HepG2 (cell line): ENCODE data around the gene CD36. TPM values are rescaled to one million over a fixed set of nuclear protein-coding genes. Genes with fewer than 3 reads are reported as not detected.

ENCODE experiments used
- ATAC-seq: fragments of 200-7000 bp; cut with Tn5 transposase; 3 replicates; pipeline ENCODE4 v1.9.1; 2020; ENCODE audit warnings: mild to moderate bottlenecking, moderate library complexity
- Bru-seq: library from RNA; stranded (reverse); fragments of 400-500 nt; gene quantifications from one replicate; lab custom pipeline; 2021; lab: Mats Ljungman, UMichigan
- BruChase-seq, 2 experiments: library from RNA; stranded (reverse); fragments of 400-500 nt; gene quantifications; one replicate each; lab custom pipeline; 2021; lab: Mats Ljungman, UMichigan
- BruUV-seq: library from RNA; stranded (reverse); fragments of 400-500 nt; replicated peaks from 2 replicates; lab custom pipeline; 2021; lab: Mats Ljungman, UMichigan
- CTCF ChIA-PET: fragments of 300-600 bp; formaldehyde crosslinking; extraction: SDS; loops from one replicate; lab custom pipeline; 2021; ENCODE audit warnings: low total read pairs, inconsistent platforms, low intra/inter-chr PET ratio; lab: Yijun Ruan, JAX
- POLR2A ChIA-PET: fragments of 350-600 bp; sonication (Branson Sonifier 250); formaldehyde crosslinking; loops from one replicate; lab custom pipeline; 2020; ENCODE audit warnings: antibody characterized with exemption, inconsistent platforms; lab: Yijun Ruan, JAX
- DNase-seq: peaks from one replicate; pipeline ENCODE4 v3.0.0-alpha.2; 2015; ENCODE audit warnings: low spot score
- FAIRE-seq: peaks from 3 replicates; lab custom pipeline; 2011; peaks lifted over from hg19 to GRCh38; lab: Jason Lieb, UNC
- H2AFZ ChIP-seq: one replicate; pipeline ENCODE4 v1.6.1; 2011; ENCODE audit warnings: low read length, inconsistent platforms
- H3K27ac ChIP-seq: fragments of 300-600 bp; 3 replicates; pipeline ENCODE4 v1.8.0; 2011; ENCODE audit warnings: mixed run types, mild to moderate bottlenecking, mixed read lengths, low read length, inconsistent platforms; ENCODE audit not compliant: insufficient read depth; ENCODE audit errors: extremely low read length
- H3K27me3 ChIP-seq, 2 experiments: fragments of 200-600 bp in 1 of 2; 2 replicates in 1 of 2; 3 replicates in 1 of 2; pipeline versions ENCODE4 v1.6.0 to v1.8.0; 2011; ENCODE audit warnings: low read length in 2 of 2, mild to moderate bottlenecking in 2 of 2, moderate library complexity in 2 of 2, inconsistent platforms in 1 of 2; ENCODE audit not compliant: insufficient read depth in 2 of 2, control insufficient read depth in 1 of 2
- H3K36me3 ChIP-seq, 2 experiments: fragments of 200-600 bp in 1 of 2; replicated peaks in 1 of 2; 2 replicates in 1 of 2; 3 replicates in 1 of 2; pipeline versions ENCODE4 v1.5.1 to v1.8.0; 2011; ENCODE audit warnings: low read length in 2 of 2, inconsistent platforms in 1 of 2; ENCODE audit not compliant: insufficient read depth in 2 of 2, control insufficient read depth in 1 of 2
- H3K4me1 ChIP-seq: 2 replicates; pipeline ENCODE4 v1.5.1; 2012; ENCODE audit warnings: low read length, inconsistent platforms; ENCODE audit not compliant: insufficient read depth
- H3K4me2 ChIP-seq: 2 replicates; pipeline ENCODE4 v1.6.0; 2011; ENCODE audit warnings: low read depth, low read length, inconsistent platforms
- H3K4me3 ChIP-seq, 3 experiments: fragments of 200-600 bp in 1 of 3; sonication (generic), shearing (Covaris generic) in 1 of 3; replicated peaks in 1 of 3; 2 replicates each; pipeline ENCODE4 v1.5.1; 2011 to 2016; ENCODE audit warnings: low read length in 3 of 3, inconsistent platforms in 2 of 3, low read depth in 2 of 3, mild to moderate bottlenecking in 2 of 3, control low read depth in 1 of 3, mixed read lengths in 1 of 3; ENCODE audit not compliant: insufficient read depth in 1 of 3
- H3K79me2 ChIP-seq: one replicate; pipeline ENCODE4 v1.6.1; 2011; ENCODE audit warnings: low read length, inconsistent platforms; ENCODE audit not compliant: insufficient read depth
- H3K9ac ChIP-seq: 2 replicates; pipeline ENCODE4 v1.6.0; 2011; ENCODE audit warnings: mild to moderate bottlenecking, low read depth, low read length, inconsistent platforms; ENCODE audit not compliant: insufficient read depth
- H3K9me3 ChIP-seq: 2 replicates; pipeline ENCODE4 v1.5.1; 2012; ENCODE audit warnings: mild to moderate bottlenecking, low read length
- H4K20me1 ChIP-seq: 2 replicates; pipeline ENCODE4 v1.6.0; 2011; ENCODE audit warnings: inconsistent platforms, mild to moderate bottlenecking, low read length, moderate library complexity; ENCODE audit not compliant: insufficient read depth
- ARNTL ChIP-seq: sonication (generic); formaldehyde crosslinking; IDR thresholded peaks from 2 replicates; pipeline ENCODE4 v1.4.0; 2020; ENCODE audit warnings: mild to moderate bottlenecking, missing genetic modification reagents
- GABPA ChIP-seq, 2 experiments: IDR thresholded peaks; 2 replicates each; pipeline ENCODE4 v1.6.1; 2011 to 2016; ENCODE audit warnings: low read depth in 2 of 2, low read length in 1 of 2, missing biosample characterization in 1 of 2, missing genetic modification characterization in 1 of 2
- TFDP2 ChIP-seq: sonication (generic); formaldehyde crosslinking; IDR thresholded peaks from 2 replicates; pipeline ENCODE4 v1.4.0; 2020; ENCODE audit warnings: missing genetic modification reagents
- TOPORS ChIP-seq: sonication (generic); formaldehyde crosslinking; IDR thresholded peaks from 2 replicates; pipeline ENCODE4 v1.8.0; 2023; ENCODE audit warnings: mild to moderate bottlenecking, missing genetic modification reagents
- ZFP90 ChIP-seq: sonication (generic); formaldehyde crosslinking; IDR thresholded peaks from 2 replicates; pipeline ENCODE4 v1.8.0; 2022; ENCODE audit warnings: missing genetic modification reagents, mild to moderate bottlenecking, inconsistent platforms, borderline replicate concordance
- ZNF530 ChIP-seq: sonication (generic); formaldehyde crosslinking; IDR thresholded peaks from 2 replicates; pipeline ENCODE4 v1.5.0; 2020; ENCODE audit warnings: low read depth, mild to moderate bottlenecking, missing genetic modification reagents
- ZNF614 ChIP-seq: IDR thresholded peaks from 2 replicates; pipeline ENCODE4 v1.6.1; 2018; ENCODE audit warnings: missing biosample characterization, missing genetic modification reagents, inconsistent platforms, borderline replicate concordance
- ZNF772 ChIP-seq: sonication (generic); formaldehyde crosslinking; IDR thresholded peaks from 2 replicates; pipeline ENCODE4 v1.5.0; 2020; ENCODE audit warnings: mild to moderate bottlenecking, missing genetic modification reagents
- WGBS: methylation state at CpG from one replicate; pipeline ENCODE4 v1.1.6; 2017; ENCODE audit warnings: low lambda C conversion rate; 5-methylcytosine and 5-hydroxymethylcytosine counted together
- in situ Hi-C: cut with HindIII; loops from 2 replicates; pipeline ENCODE4 v1.10.0; 2017; ENCODE audit warnings: low pct_unique_long_range_greater_than_20kb; ENCODE audit not compliant: extremely low pct_ligation_motif_present
- intact Hi-C: fragments of 100-400 bp; cut with micrococcal nuclease; formaldehyde crosslinking; loops from one replicate; pipeline ENCODE4 v1.10.0; 2022; ENCODE audit not compliant: unreplicated experiment
- long read RNA-seq, 2 experiments: library from RNA in 1 of 2; library from polyadenylated mRNA in 1 of 2; stranded (forward) in 1 of 2; unstranded in 1 of 2; transcript quantifications; one replicate each; pipeline ENCODE4 v2.0.0, GENCODE V29; 2019 to 2022
- polyA minus RNA-seq, 3 experiments: library from RNA; depleted of rRNA, polyadenylated mRNA; stranded (reverse); fragments of >200 nt; gene quantifications; 2 replicates each; pipeline ENCODE4 v1.2.3, GENCODE V29; 2011; ENCODE audit warnings: low replicate concordance in 1 of 3
- polyA plus RNA-seq, 8 experiments: library from polyadenylated mRNA; depleted of rRNA in 3 of 8; stranded (reverse) in 7 of 8; unstranded in 1 of 8; fragments of >200 nt; fragmentation: Illumina TruSeq in 4 of 8; extraction: Trizol in 4 of 8; gene quantifications; 2 replicates each; pipeline versions ENCODE4 v1.2.1 to v1.2.3, GENCODE V29; 2011 to 2016; ENCODE audit warnings: low read depth in 4 of 8, missing spikeins in 1 of 8, mixed read lengths in 1 of 8; ENCODE audit not compliant: insufficient read depth in 1 of 8
- total RNA-seq, 5 experiments: library from RNA; depleted of rRNA; stranded (reverse); fragments of >200 nt; fragmentation: Illumina TruSeq; extraction: Trizol; gene quantifications; 2 replicates each; pipeline ENCODE4 v1.2.3, GENCODE V29; 2016; ENCODE audit warnings: low read depth in 1 of 5

The CD36 gene
- total RNA-seq (2016; rRNA removed; fragmentation: Illumina TruSeq; extraction: Trizol) (3.4 and 4.8 TPM in 2 replicates), polyA plus RNA-seq (2011; rRNA removed) (1.9 and 2.8 TPM in 2 replicates), polyA minus RNA-seq (2011; rRNA and poly(A)+ RNA removed; ENCODE audit: low replicate concordance) (0.05 and 2.6 TPM in 2 replicates), Bru-seq, nascent RNA (percentile 21 among the genes with signal in this experiment), BruChase-seq, experiment 1, labeled RNA remaining after a 6-hour chase (percentile 18 among the genes with signal in this experiment), BruChase-seq, experiment 2, labeled RNA remaining after a 2-hour chase (percentile 20 among the genes with signal in this experiment)
- total RNA-seq (2016; cell fraction: cytosol; rRNA removed; fragmentation: Illumina TruSeq; extraction: Trizol; ENCODE audit: low read depth) = 0.61 and 0.88 TPM in 2 replicates
- 2.4 and 4.7 TPM in 2 replicates for total RNA-seq (2016; cell fraction: insoluble cytoplasmic fraction; rRNA removed; fragmentation: Illumina TruSeq; extraction: Trizol)
- total RNA-seq (2016; cell fraction: membrane; rRNA removed; fragmentation: Illumina TruSeq; extraction: Trizol) = 1.3 and 1.5 TPM in 2 replicates
- 6.2 and 8.1 TPM in 2 replicates for total RNA-seq (2016; cell fraction: nucleus; rRNA removed; fragmentation: Illumina TruSeq; extraction: Trizol)
- polyA plus RNA-seq (2011; cell fraction: cytosol; rRNA removed) = 1.1 and 1.4 TPM in 2 replicates
- polyA plus RNA-seq (2011; cell fraction: nucleus; rRNA removed) = 0.93 and 1.5 TPM in 2 replicates
- polyA plus RNA-seq (2012) = 2.1 and 4.0 TPM in 2 replicates
- polyA plus RNA-seq (2016; cell fraction: cytosol; fragmentation: Illumina TruSeq; extraction: Trizol; ENCODE audit: low read depth) = 0.34 and 0.44 TPM in 2 replicates
- 1.2 and 1.7 TPM in 2 replicates for polyA plus RNA-seq (2016; cell fraction: insoluble cytoplasmic fraction; fragmentation: Illumina TruSeq; extraction: Trizol; ENCODE audit: low read depth)
- 0.30 and 0.38 TPM in 2 replicates for polyA plus RNA-seq (2016; cell fraction: membrane; fragmentation: Illumina TruSeq; extraction: Trizol; ENCODE audit: low read depth)
- polyA plus RNA-seq (2016; cell fraction: nucleus; fragmentation: Illumina TruSeq; extraction: Trizol; ENCODE audit: insufficient read depth, low read depth) = 4.3 TPM in 2 replicates
- polyA minus RNA-seq (2011; cell fraction: cytosol; rRNA and poly(A)+ RNA removed) = 1.4 and 3.9 TPM in 2 replicates
- 5.0 and 6.0 TPM in 2 replicates for polyA minus RNA-seq (2011; cell fraction: nucleus; rRNA and poly(A)+ RNA removed)
- long read RNA-seq, experiment 1, partial matches to known transcripts = 0 of 2 reads
- long read RNA-seq, experiment 1, other reads (novel, unspliced or antisense) = 2 of 2 reads
- long read RNA-seq, experiment 2, partial matches to known transcripts = 1 of 1 reads
- long read RNA-seq, experiment 2, other reads (novel, unspliced or antisense) = 0 of 1 reads

- CTCF ChIA-PET = no interaction called here
- Histone ChIP-seq H3K9ac (no peak within 1 kb of the TSS), H3K27ac (no peak within 1 kb of the TSS), H3K4me1 (peaks cover 47% of the 10 kb centered on the region), H3K79me2 (no peaks in the 10 kb centered on the region), H3K9me3 (no peaks in the 10 kb centered on the region), H4K20me1 (no peaks in the 10 kb centered on the region), H2AFZ (no peak within 1 kb of the TSS), H3K4me3 (no peak within 1 kb of the TSS), H3K27me3 (no peaks in the 10 kb centered on the region), H3K36me3 (no peaks in the 10 kb centered on the region), H3K4me2 (no peak within 1 kb of the TSS)
- 97% methylated on average over 4 of the region's 4 CpGs for WGBS
- DNase-seq (no peak), ATAC-seq (no peak), FAIRE-seq (no peak)
- TF ChIP-seq TOPORS (CRISPR knock-in tag) = no peak
- no peak for TF ChIP-seq ZNF772 (CRISPR knock-in tag)
- no peak for TF ChIP-seq ARNTL (CRISPR knock-in tag)
- TF ChIP-seq TFDP2 = no peak
- no peak for TF ChIP-seq ZNF530 (CRISPR knock-in tag)
- no peak for TF ChIP-seq ZFP90
- no peak for TF ChIP-seq GABPA (IDR thresholded peaks at IDR 0.05; ENCODE audit: low read depth, low read length)
- no peak for TF ChIP-seq GABPA (CRISPR knock-in tag; IDR thresholded peaks at IDR 0.05; ENCODE audit: low read depth)
- TF ChIP-seq ZNF614 (CRISPR knock-in tag) = no peak
- POLR2A ChIA-PET = no interaction called here
- no TSS peak for BruUV-seq
- intact Hi-C loops = no loop called here
- in situ Hi-C loops = no loop called here
Observed at GRCh38 chr7:80637911-80638765, at the start of gene CD36. CD36 (plus strand) TSS chr7:80638642; CDS start chr7:80646741, 8,099 bp downstream.
